ENCODE measurements around the gene GSG1.
A peak's percentile ranks its signal among the peaks of the same experiment; 100 is the strongest.
"Not testable (repeated sequence)": the region's sequence is repeated elsewhere in the genome, so short reads cannot be mapped to it uniquely, and the experiment has no call there.

Gene GSG1

DNA sequence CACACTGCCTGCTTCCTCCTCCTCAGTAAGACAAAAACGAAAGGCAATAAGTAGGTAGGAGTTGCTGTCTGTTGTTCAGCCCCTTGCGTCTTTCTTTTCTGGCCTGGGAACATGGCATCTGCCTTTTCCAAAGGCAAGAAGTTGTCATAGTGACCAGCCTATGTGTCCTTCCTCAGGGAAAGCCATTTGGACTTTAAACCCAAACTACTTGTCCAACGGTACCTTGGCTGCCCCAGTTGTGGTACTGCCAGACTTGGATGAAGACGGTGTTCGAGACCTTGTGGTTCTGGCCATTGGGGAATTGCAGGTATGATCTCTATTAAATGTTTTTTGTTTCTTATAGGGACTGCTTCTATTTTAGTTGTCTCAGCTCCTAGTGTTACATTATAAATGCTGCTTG lies 40.8 kb downstream of the GSG1 start:
- Mint-ChIP-seq H3K4me3 (no peak overlapping the region), H3K36me3 (ENCODE audit: insufficient read depth) (peaks cover 8% of the 10 kb centered on the region), H3K27me3 (no peaks in the 10 kb centered on the region), H3K4me1 (peaks cover 7% of the 10 kb centered on the region), H3K27ac (ENCODE audit: low read depth) (no peak overlapping the region), H3K9me3 (no peaks in the 10 kb centered on the region)
- no peak for DNase-seq (ENCODE audit: low spot score in 2 of 2)
- ATAC-seq (replicated peaks; ENCODE audit: extremely low read depth, poor library complexity, severe bottlenecking) = no peak

DNA sequence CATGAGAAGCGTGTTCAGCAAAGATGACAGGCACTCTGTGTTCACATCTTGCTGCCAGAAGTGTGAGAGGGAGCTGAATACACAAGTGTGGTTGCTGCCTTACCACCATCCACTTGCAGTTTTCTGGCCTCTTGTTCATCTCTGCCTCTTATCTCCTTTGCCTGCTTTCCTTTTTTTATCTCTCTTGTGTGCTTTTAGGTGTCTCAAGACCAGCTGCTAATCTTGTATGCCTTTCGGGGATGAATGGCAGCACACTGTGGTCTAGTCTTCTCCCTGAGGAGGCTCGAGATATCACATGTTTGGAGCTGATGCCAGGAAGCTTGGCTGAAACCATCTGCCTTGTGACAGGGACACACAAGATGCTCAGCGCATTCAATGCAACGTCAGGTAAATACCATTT lies 42.1 kb downstream of the GSG1 start:
- Mint-ChIP-seq H3K27me3 (no peaks in the 10 kb centered on the region), H3K36me3 (ENCODE audit: insufficient read depth) (peaks cover 5% of the 10 kb centered on the region), H3K4me1 (no peaks in the 10 kb centered on the region), H3K27ac (ENCODE audit: low read depth) (no peak overlapping the region), H3K9me3 (no peaks in the 10 kb centered on the region), H3K4me3 (no peak overlapping the region)
- no peak for ATAC-seq (replicated peaks; ENCODE audit: extremely low read depth, poor library complexity, severe bottlenecking)
- no peak for DNase-seq (ENCODE audit: low spot score in 2 of 2)

GRCh38 chr12:13060581-13060980 lies 42.9 kb downstream of the GSG1 start:
- H3K4me1 Mint-ChIP-seq = no peaks in the 10 kb centered on the region
- no peaks in the 10 kb centered on the region for H3K27me3 Mint-ChIP-seq
- H3K36me3 Mint-ChIP-seq (ENCODE audit: insufficient read depth) = peaks cover 5% of the 10 kb centered on the region
- ATAC-seq (replicated peaks; ENCODE audit: extremely low read depth, poor library complexity, severe bottlenecking) (no peak), DNase-seq (ENCODE audit: low spot score in 2 of 2) (no peak)
- H3K9me3 Mint-ChIP-seq = no peaks in the 10 kb centered on the region
- H3K4me3 Mint-ChIP-seq = no peak overlapping the region
- H3K27ac Mint-ChIP-seq (ENCODE audit: low read depth) = no peak overlapping the region

GRCh38 chr12:13053617-13054016 lies 49.9 kb downstream of the GSG1 start:
- H3K4me1 Mint-ChIP-seq = not testable (repeated sequence)

GRCh38 chr12:13052421-13052820 lies 51.0 kb downstream of the GSG1 start:
- H3K4me3 Mint-ChIP-seq = no peak overlapping the region
- no peak for DNase-seq (ENCODE audit: low spot score in 2 of 2)
- no peaks in the 10 kb centered on the region for H3K27me3 Mint-ChIP-seq
- no peaks in the 10 kb centered on the region for H3K36me3 Mint-ChIP-seq (ENCODE audit: insufficient read depth)
- ATAC-seq (replicated peaks; ENCODE audit: extremely low read depth, poor library complexity, severe bottlenecking) = no peak
- no peak overlapping the region for H3K27ac Mint-ChIP-seq (ENCODE audit: low read depth)
- H3K9me3 Mint-ChIP-seq = peaks cover 5% of the 10 kb centered on the region
- H3K4me1 Mint-ChIP-seq = no peaks in the 10 kb centered on the region

More at GRCh38 chr12:13053617-13054016, 49.9 kb downstream of the GSG1 start:
- H3K27ac Mint-ChIP-seq (ENCODE audit: low read depth); H3K9me3 Mint-ChIP-seq; DNase-seq (ENCODE audit: low spot score in 2 of 2); H3K27me3 Mint-ChIP-seq; H3K36me3 Mint-ChIP-seq (ENCODE audit: insufficient read depth); ATAC-seq (replicated peaks; ENCODE audit: extremely low read depth, poor library complexity, severe bottlenecking); H3K4me3 Mint-ChIP-seq: not testable (repeated sequence)

- H3K9me3 Mint-ChIP-seq = peaks cover 5% of the 10 kb centered on the region
- DNase-seq (ENCODE audit: low spot score in 2 of 2) = no peak
- ATAC-seq (replicated peaks; ENCODE audit: extremely low read depth, poor library complexity, severe bottlenecking) = no peak
- H3K36me3 Mint-ChIP-seq (ENCODE audit: insufficient read depth) = no peaks in the 10 kb centered on the region
- no peak overlapping the region for H3K4me3 Mint-ChIP-seq
- H3K4me1 Mint-ChIP-seq = no peaks in the 10 kb centered on the region
- H3K27me3 Mint-ChIP-seq = no peaks in the 10 kb centered on the region
- H3K27ac Mint-ChIP-seq (ENCODE audit: low read depth) = no peak overlapping the region
Observed at GRCh38 chr12:13049816-13050215, 53.7 kb downstream of the GSG1 start.

- H3K27me3 Mint-ChIP-seq = peaks cover 7% of the 10 kb centered on the region
- no peak overlapping the region for H3K4me3 Mint-ChIP-seq
- no peak overlapping the region for H3K27ac Mint-ChIP-seq (ENCODE audit: low read depth)
- DNase-seq (ENCODE audit: low spot score in 2 of 2) (no peak), ATAC-seq (replicated peaks; ENCODE audit: extremely low read depth, poor library complexity, severe bottlenecking) (no peak)
- no peaks in the 10 kb centered on the region for H3K36me3 Mint-ChIP-seq (ENCODE audit: insufficient read depth)
- H3K9me3 Mint-ChIP-seq = no peaks in the 10 kb centered on the region
- H3K4me1 Mint-ChIP-seq = no peaks in the 10 kb centered on the region
Observed at GRCh38 chr12:13046964-13047363, 56.5 kb downstream of the GSG1 start.

DNA sequence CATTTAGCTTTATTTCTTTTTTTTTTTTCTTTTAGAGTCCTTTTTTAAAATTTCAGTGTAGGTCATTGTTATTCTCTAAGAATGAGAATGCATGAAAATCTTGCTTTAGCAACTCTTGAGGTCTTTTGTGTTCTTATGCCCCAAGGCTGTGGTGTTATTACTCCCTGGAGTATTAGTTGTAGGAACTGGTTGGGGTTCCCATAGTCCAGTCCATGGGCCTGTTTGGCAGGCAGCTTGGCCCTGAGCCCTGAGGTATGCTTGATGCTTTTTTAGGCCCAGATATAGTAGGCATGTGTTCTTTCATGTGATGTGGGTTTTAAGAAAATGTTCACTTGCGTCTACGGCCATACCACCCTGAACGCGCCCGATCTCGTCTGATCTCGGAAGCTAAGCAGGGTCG lies 57.7 kb downstream of the GSG1 start:
- Mint-ChIP-seq H3K9me3 (no peaks in the 10 kb centered on the region), H3K27ac (ENCODE audit: low read depth) (no peak overlapping the region), H3K27me3 (peaks cover 7% of the 10 kb centered on the region), H3K36me3 (ENCODE audit: insufficient read depth) (no peaks in the 10 kb centered on the region), H3K4me1 (no peaks in the 10 kb centered on the region), H3K4me3 (peak overlapping the region; percentile 81)
- DNase-seq (ENCODE audit: low spot score in 2 of 2) (no peak), ATAC-seq (replicated peaks; ENCODE audit: extremely low read depth, poor library complexity, severe bottlenecking) (no peak)

DNA sequence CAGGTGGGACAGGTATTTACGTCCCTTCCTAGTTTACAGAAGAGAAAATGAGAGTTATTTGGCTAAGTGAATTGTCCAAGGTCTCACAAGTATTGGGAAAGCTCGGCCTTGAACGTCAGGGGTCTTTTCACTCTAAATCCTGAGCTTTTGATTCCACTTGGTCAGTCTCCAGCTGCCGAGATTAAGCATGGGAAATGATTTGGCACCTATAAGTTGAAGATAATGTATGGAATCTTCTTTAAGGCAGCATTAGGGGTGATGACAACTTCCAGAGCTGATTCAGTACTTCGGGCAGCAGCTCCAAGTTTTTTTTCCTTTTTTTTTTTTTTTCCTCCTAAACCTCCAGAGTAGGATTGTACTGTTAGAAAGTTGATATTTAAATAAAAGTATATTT lies 58.6 kb downstream of the GSG1 start:
- ATAC-seq (replicated peaks; ENCODE audit: extremely low read depth, poor library complexity, severe bottlenecking) (no peak), DNase-seq (ENCODE audit: low spot score in 2 of 2) (no peak)
- Mint-ChIP-seq H3K27ac (ENCODE audit: low read depth) (peak overlapping the region; percentile 42), H3K27me3 (peaks cover 7% of the 10 kb centered on the region), H3K9me3 (no peaks in the 10 kb centered on the region), H3K4me1 (no peaks in the 10 kb centered on the region), H3K36me3 (ENCODE audit: insufficient read depth) (no peaks in the 10 kb centered on the region), H3K4me3 (peak overlapping the region; percentile 81)

- Mint-ChIP-seq H3K4me1 (no peaks in the 10 kb centered on the region), H3K27ac (ENCODE audit: low read depth) (peak within 1 kb of the TSS; percentile 42), H3K4me3 (peak within 1 kb of the TSS; percentile 81), H3K27me3 (peaks cover 7% of the 10 kb centered on the region), H3K9me3 (no peaks in the 10 kb centered on the region), H3K36me3 (ENCODE audit: insufficient read depth) (no peaks in the 10 kb centered on the region)
- peak; percentile 93 for ATAC-seq (replicated peaks; ENCODE audit: extremely low read depth, poor library complexity, severe bottlenecking)
- DNase-seq (ENCODE audit: low spot score in 2 of 2) = peak; percentile 31 to 43
Observed at GRCh38 chr12:13044002-13044905, 59.2 kb downstream of the GSG1 start, which contains the start of gene FAM234B. TSS of gene FAM234B (plus strand) at chr12:13044381. CDS start at chr12:13044404, 23 bp downstream.

DNA sequence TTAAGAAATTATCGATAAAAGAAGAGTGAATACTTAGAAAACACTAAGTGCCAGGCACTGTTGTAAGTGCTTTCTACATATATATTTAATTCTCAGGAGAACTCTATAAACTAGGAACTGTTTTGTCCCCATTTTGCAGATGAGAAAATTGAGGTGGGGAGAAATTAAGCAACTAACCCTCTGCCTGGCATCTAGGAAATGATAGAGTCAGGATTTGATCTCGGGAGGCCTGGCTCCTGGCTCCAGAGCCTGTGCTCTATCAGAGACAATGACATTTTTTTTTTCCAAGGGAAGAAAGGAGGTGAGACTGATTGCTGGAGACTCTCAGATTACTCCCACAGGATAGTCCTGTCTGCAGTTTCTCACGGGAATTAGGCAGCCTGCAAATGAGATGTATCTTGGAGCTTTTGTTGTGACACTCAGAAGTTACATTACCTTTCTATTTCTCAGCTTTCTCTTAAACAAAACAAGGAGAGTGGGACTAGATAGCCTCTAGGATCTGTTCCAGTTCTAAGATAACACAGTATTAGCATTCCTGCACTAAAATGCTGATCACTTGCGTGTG lies 60.7 kb downstream of the GSG1 start:
- peak overlapping the region; percentile 81 for H3K4me3 Mint-ChIP-seq
- no peak overlapping the region for H3K27ac Mint-ChIP-seq (ENCODE audit: low read depth)
- ATAC-seq (replicated peaks; ENCODE audit: extremely low read depth, poor library complexity, severe bottlenecking) = no peak
- H3K9me3 Mint-ChIP-seq = no peaks in the 10 kb centered on the region
- DNase-seq (ENCODE audit: low spot score in 2 of 2) = no peak
- H3K36me3 Mint-ChIP-seq (ENCODE audit: insufficient read depth) = no peaks in the 10 kb centered on the region
- H3K27me3 Mint-ChIP-seq = peaks cover 7% of the 10 kb centered on the region
- no peaks in the 10 kb centered on the region for H3K4me1 Mint-ChIP-seq

- H3K27me3 Mint-ChIP-seq = peaks cover 7% of the 10 kb centered on the region
- no peaks in the 10 kb centered on the region for H3K9me3 Mint-ChIP-seq
- H3K4me3 Mint-ChIP-seq = no peak overlapping the region
- ATAC-seq (replicated peaks; ENCODE audit: extremely low read depth, poor library complexity, severe bottlenecking) = no peak
- no peak overlapping the region for H3K27ac Mint-ChIP-seq (ENCODE audit: low read depth)
- no peak for DNase-seq (ENCODE audit: low spot score in 2 of 2)
- H3K36me3 Mint-ChIP-seq (ENCODE audit: insufficient read depth) = no peaks in the 10 kb centered on the region
- H3K4me1 Mint-ChIP-seq = no peaks in the 10 kb centered on the region
Observed at GRCh38 chr12:13041224-13041623, 62.2 kb downstream of the GSG1 start.

DNA sequence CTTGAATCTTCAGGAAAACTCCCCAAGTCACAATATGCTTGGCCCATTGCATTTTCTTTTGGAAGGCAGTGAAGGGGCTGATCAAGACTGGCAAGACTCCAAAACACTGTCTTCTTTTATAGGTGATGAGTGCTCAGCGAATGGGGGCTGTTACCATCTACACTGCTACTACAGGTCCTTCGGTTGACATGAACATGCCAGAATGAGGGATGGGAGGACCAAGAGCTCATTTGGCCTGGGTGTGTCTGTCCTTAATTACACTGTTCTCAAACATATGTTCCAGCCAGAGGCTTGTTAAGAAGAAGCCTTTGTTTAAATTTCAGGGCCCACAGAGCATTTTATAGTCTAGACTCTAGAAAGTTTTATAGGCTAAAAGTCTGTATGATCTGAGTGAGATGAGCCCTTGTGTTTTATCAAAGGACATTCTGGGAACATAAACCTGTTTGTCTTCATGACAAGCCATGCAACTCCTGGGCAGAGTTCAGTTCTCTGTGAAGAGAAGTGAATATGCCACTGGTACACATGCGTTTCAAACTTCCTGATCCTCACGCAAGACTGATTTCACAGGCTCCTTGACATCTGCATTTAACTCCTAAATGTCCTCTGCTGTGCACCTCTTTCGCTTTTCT lies 64.0 kb downstream of the GSG1 start:
- Mint-ChIP-seq H3K4me1 (no peaks in the 10 kb centered on the region), H3K9me3 (no peaks in the 10 kb centered on the region), H3K27ac (ENCODE audit: low read depth) (no peak overlapping the region), H3K36me3 (ENCODE audit: insufficient read depth) (no peaks in the 10 kb centered on the region), H3K27me3 (peaks cover 7% of the 10 kb centered on the region), H3K4me3 (no peak overlapping the region)
- no peak for ATAC-seq (replicated peaks; ENCODE audit: extremely low read depth, poor library complexity, severe bottlenecking)
- no peak for DNase-seq (ENCODE audit: low spot score in 2 of 2)
